Panc1 (cell line): Measurements from ENCODE around the gene SLC9A9. TPM values are rescaled to one million over a fixed set of nuclear protein-coding genes. Genes with fewer than 3 reads are reported as not detected.

Source experiments
- ATAC-seq: fragments of 200-7000 bp; cut with Tn5 transposase; 2 replicates; pipeline ENCODE4 v1.9.1; 2020; ENCODE audit warnings: mild to moderate bottlenecking, moderate library complexity
- BruUV-seq: library from RNA; stranded (reverse); fragments of 400-500 nt; replicated peaks from 2 replicates; lab custom pipeline; 2021; lab: Mats Ljungman, UMichigan
- CTCF ChIA-PET: fragments of 300-600 bp; sonication (Branson Sonifier 250); formaldehyde crosslinking; loops from one replicate; lab custom pipeline; 2022; ENCODE audit warnings: antibody characterized with exemption; lab: Charles Lee
- POLR2A ChIA-PET: fragments of 300-600 bp; sonication (Branson Sonifier 250); formaldehyde crosslinking; loops from one replicate; lab custom pipeline; 2022; ENCODE audit warnings: antibody characterized with exemption; lab: Charles Lee
- DNase-seq: peaks from one replicate; pipeline ENCODE4 v3.0.0-alpha.2; 2010; ENCODE audit warnings: low read depth, low spot score
- H3K27ac ChIP-seq: 2 replicates; pipeline ENCODE4 v1.5.1; 2011; ENCODE audit warnings: mild to moderate bottlenecking, low read length, inconsistent platforms
- H3K27me3 ChIP-seq: fragments of 200-500 bp; sonication (Bioruptor generic); 2 replicates; pipeline ENCODE4 v1.6.0; 2014; ENCODE audit warnings: low read length, inconsistent platforms; ENCODE audit not compliant: control insufficient read depth, insufficient read depth
- H3K36me3 ChIP-seq: fragments of 200-500 bp; sonication (Bioruptor generic); 2 replicates; pipeline ENCODE4 v1.5.1; 2014; ENCODE audit warnings: inconsistent platforms, mild to moderate bottlenecking, low read length, moderate library complexity; ENCODE audit not compliant: control insufficient read depth, insufficient read depth
- H3K4me1 ChIP-seq: 2 replicates; pipeline ENCODE4 v1.5.1; 2011; ENCODE audit warnings: inconsistent platforms, mild to moderate bottlenecking, low read length, moderate library complexity; ENCODE audit not compliant: control insufficient read depth, insufficient read depth
- H3K4me3 ChIP-seq, 2 experiments: 2 replicates each; pipeline ENCODE4 v1.5.1; 2011 to 2012; ENCODE audit warnings: low read depth in 2 of 2, low read length in 2 of 2, mild to moderate bottlenecking in 2 of 2, inconsistent platforms in 1 of 2, moderate library complexity in 1 of 2
- H3K9me3 ChIP-seq: fragments of 200-500 bp; sonication (Bioruptor generic); 2 replicates; pipeline ENCODE4 v1.5.1; 2014; ENCODE audit warnings: low read depth, mild to moderate bottlenecking, inconsistent platforms, low read length, moderate library complexity; ENCODE audit not compliant: control insufficient read depth, insufficient read depth
- POLR2AphosphoS5 ChIP-seq: IDR thresholded peaks from 2 replicates; pipeline ENCODE4 v1.6.1; 2012; ENCODE audit warnings: mild to moderate bottlenecking, low read depth, low read length, moderate library complexity
- SIN3A ChIP-seq: IDR thresholded peaks from 2 replicates; pipeline ENCODE4 v1.6.1; 2012; ENCODE audit warnings: low read depth, mild to moderate bottlenecking, low read length, moderate library complexity, borderline replicate concordance; ENCODE audit not compliant: insufficient read depth
- TCF7L2 ChIP-seq: IDR thresholded peaks from 2 replicates; pipeline ENCODE4 v1.6.1; 2011; ENCODE audit warnings: mild to moderate bottlenecking, low read depth, low read length, inconsistent platforms
- in situ Hi-C: cut with HindIII; loops from 2 replicates; pipeline ENCODE4 v1.10.0; 2016; ENCODE audit warnings: low sequenced_read_pairs, low pct_unique_long_range_greater_than_20kb
- intact Hi-C: fragments of 100-400 bp; cut with micrococcal nuclease; formaldehyde crosslinking; loops from one replicate; pipeline ENCODE4 v1.10.0; 2022; ENCODE audit not compliant: unreplicated experiment
- total RNA-seq: library from RNA; stranded (reverse); gene quantifications from one replicate; pipeline ENCODE4 v1.2.1, GENCODE V29; 2021; ENCODE audit not compliant: unreplicated experiment
- TF ChIP-seq, protein P1 (sequence below): fragments of 450-650 bp; IDR thresholded peaks from 2 replicates; pipeline ENCODE4 v1.5.1; 2017; ENCODE audit warnings: mild to moderate bottlenecking
- TF ChIP-seq, protein P2 (sequence below), 2 experiments: IDR thresholded peaks; 2 replicates each; pipeline ENCODE4 v1.6.1; 2011 to 2012; ENCODE audit warnings: low read depth in 2 of 2, control low read depth in 1 of 2, low read length in 1 of 2, mild to moderate bottlenecking in 1 of 2, moderate library complexity in 1 of 2; ENCODE audit not compliant: insufficient read depth in 1 of 2

The SLC9A9 gene
- total RNA-seq, 1 experiment from 2014 or later: not detected

- TF ChIP-seq, protein P1, sequence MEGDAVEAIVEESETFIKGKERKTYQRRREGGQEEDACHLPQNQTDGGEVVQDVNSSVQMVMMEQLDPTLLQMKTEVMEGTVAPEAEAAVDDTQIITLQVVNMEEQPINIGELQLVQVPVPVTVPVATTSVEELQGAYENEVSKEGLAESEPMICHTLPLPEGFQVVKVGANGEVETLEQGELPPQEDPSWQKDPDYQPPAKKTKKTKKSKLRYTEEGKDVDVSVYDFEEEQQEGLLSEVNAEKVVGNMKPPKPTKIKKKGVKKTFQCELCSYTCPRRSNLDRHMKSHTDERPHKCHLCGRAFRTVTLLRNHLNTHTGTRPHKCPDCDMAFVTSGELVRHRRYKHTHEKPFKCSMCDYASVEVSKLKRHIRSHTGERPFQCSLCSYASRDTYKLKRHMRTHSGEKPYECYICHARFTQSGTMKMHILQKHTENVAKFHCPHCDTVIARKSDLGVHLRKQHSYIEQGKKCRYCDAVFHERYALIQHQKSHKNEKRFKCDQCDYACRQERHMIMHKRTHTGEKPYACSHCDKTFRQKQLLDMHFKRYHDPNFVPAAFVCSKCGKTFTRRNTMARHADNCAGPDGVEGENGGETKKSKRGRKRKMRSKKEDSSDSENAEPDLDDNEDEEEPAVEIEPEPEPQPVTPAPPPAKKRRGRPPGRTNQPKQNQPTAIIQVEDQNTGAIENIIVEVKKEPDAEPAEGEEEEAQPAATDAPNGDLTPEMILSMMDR: no peak
- TF ChIP-seq, protein P2, sequence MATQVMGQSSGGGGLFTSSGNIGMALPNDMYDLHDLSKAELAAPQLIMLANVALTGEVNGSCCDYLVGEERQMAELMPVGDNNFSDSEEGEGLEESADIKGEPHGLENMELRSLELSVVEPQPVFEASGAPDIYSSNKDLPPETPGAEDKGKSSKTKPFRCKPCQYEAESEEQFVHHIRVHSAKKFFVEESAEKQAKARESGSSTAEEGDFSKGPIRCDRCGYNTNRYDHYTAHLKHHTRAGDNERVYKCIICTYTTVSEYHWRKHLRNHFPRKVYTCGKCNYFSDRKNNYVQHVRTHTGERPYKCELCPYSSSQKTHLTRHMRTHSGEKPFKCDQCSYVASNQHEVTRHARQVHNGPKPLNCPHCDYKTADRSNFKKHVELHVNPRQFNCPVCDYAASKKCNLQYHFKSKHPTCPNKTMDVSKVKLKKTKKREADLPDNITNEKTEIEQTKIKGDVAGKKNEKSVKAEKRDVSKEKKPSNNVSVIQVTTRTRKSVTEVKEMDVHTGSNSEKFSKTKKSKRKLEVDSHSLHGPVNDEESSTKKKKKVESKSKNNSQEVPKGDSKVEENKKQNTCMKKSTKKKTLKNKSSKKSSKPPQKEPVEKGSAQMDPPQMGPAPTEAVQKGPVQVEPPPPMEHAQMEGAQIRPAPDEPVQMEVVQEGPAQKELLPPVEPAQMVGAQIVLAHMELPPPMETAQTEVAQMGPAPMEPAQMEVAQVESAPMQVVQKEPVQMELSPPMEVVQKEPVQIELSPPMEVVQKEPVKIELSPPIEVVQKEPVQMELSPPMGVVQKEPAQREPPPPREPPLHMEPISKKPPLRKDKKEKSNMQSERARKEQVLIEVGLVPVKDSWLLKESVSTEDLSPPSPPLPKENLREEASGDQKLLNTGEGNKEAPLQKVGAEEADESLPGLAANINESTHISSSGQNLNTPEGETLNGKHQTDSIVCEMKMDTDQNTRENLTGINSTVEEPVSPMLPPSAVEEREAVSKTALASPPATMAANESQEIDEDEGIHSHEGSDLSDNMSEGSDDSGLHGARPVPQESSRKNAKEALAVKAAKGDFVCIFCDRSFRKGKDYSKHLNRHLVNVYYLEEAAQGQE (IDR thresholded peaks at IDR 0.05; ENCODE audit: insufficient read depth in 1 of 2, low read depth in 2 of 2, low read length in 1 of 2): no peak
- no peak for TF ChIP-seq SIN3A
- TF ChIP-seq TCF7L2: no peak
- TF ChIP-seq POLR2AphosphoS5: no peak
- no peak overlapping the region for H3K27ac ChIP-seq
- BruUV-seq: no TSS peak
- no peaks in the 10 kb centered on the region for H3K9me3 ChIP-seq
- ATAC-seq (no peak), DNase-seq (no peak)
- H3K27me3 ChIP-seq: 0 out of 2 replicates have a peak, but pooled peaks cover 2% of the 10 kb centered on the region
- in situ Hi-C loops (no loop called here), intact Hi-C loops (no loop called here)
- H3K4me3 ChIP-seq: no peak overlapping the region
- CTCF ChIA-PET: no interaction called here
- no peaks in the 10 kb centered on the region for H3K36me3 ChIP-seq
- POLR2A ChIA-PET: no interaction called here
- H3K4me1 ChIP-seq: no peaks in the 10 kb centered on the region
Observed at GRCh38 chr3:143313893-143314188, 534.4 kb downstream of the SLC9A9 start.

- no peak for DNase-seq
- 0 out of 2 replicates have a peak, but pooled peaks cover 2% of the 10 kb centered on the region for H3K27me3 ChIP-seq
- no peak overlapping the region for H3K27ac ChIP-seq
- in situ Hi-C loops: no loop called here
- H3K4me1 ChIP-seq: no peaks in the 10 kb centered on the region
- H3K4me3 ChIP-seq: no peak overlapping the region
- H3K9me3 ChIP-seq: no peaks in the 10 kb centered on the region
- no TSS peak for BruUV-seq
- no peak for ATAC-seq
- TF ChIP-seq, protein P1: no peak
- TF ChIP-seq POLR2AphosphoS5 (no peak), TCF7L2 (no peak), SIN3A (no peak)
- TF ChIP-seq, protein P2 (IDR thresholded peaks at IDR 0.05; ENCODE audit: insufficient read depth in 1 of 2, low read depth in 2 of 2, low read length in 1 of 2): no peak
- POLR2A ChIA-PET: no interaction called here
- CTCF ChIA-PET: no interaction called here
- H3K36me3 ChIP-seq: no peaks in the 10 kb centered on the region
- intact Hi-C loops: no loop called here
Observed at GRCh38 chr3:143313025-143313892, 535.0 kb downstream of the SLC9A9 start.
